Colon (tissue), 2 donors: ENCODE measurements around the gene TEX54.

Experiments
- FAIRE-seq: peaks from 2 replicates; lab custom pipeline; 2012; peaks lifted over from hg19 to GRCh38; lab: Jason Lieb, UNC
- donor health status: control.
- donor health status: control.

TEX54 gene

GRCh38 chr11:62786318-62787004 is 46.2 kb downstream of the TEX54 start:
- FAIRE-seq = no peak

GRCh38 chr11:62782753-62783152 is 49.9 kb downstream of the TEX54 start:
- FAIRE-seq = no peak
